ENCODE data around the gene OVCH1. TPM values are rescaled to one million over a fixed set of nuclear protein-coding genes. Genes with fewer than 3 reads are reported as not detected.

OVCH1 gene
- total RNA-seq, 4 donors from 2014 or later = 0.40 TPM; not detected in 3

DNA sequence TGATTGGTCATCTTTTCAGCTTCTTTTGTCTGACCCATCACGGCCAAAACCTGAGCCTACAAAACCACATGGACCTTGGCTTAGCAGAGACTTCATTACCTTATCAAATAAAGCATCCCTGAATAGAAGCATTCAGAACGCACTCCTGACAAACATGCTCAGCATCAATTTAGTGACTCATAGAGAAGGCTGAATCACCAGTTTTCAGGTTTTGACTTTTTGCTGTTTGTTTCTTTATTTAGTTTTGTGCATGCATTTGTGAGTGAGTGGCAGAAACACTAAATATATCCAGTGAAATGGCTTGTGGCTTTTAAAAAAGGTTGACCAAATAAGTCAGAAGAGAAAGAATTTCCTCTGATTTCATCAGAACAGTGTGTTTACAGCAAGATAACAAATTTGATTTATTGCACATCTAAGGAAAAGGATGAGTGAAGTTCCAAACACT, 19.0 kb upstream of the OVCH1 start:
- Histone ChIP-seq H3K36me3 (no peaks in the 10 kb centered on the region), H3K4me3 (no peak overlapping the region), H3K9me3 (no peaks in the 10 kb centered on the region), H3K27me3 (no peaks in the 10 kb centered on the region), H3K4me1 (no peaks in the 10 kb centered on the region), H3K27ac (no peak overlapping the region)
- no peak for DNase-seq
- TF ChIP-seq CTCF (IDR thresholded peaks at IDR 0.05) (no peak), POLR2A (IDR thresholded peaks at IDR 0.05) (no peak)

GRCh38 chr12:29510591-29511185, 13.2 kb upstream of the OVCH1 start:
- TF ChIP-seq POLR2A (IDR thresholded peaks at IDR 0.05) (no peak), CTCF (IDR thresholded peaks at IDR 0.05) (no peak)
- no peaks in the 10 kb centered on the region for H3K9me3 ChIP-seq
- H3K27ac ChIP-seq = no peak overlapping the region
- no peak overlapping the region for H3K4me3 ChIP-seq
- DNase-seq = no peak
- H3K36me3 ChIP-seq = no peaks in the 10 kb centered on the region
- no peaks in the 10 kb centered on the region for H3K4me1 ChIP-seq
- no peaks in the 10 kb centered on the region for H3K27me3 ChIP-seq

DNA sequence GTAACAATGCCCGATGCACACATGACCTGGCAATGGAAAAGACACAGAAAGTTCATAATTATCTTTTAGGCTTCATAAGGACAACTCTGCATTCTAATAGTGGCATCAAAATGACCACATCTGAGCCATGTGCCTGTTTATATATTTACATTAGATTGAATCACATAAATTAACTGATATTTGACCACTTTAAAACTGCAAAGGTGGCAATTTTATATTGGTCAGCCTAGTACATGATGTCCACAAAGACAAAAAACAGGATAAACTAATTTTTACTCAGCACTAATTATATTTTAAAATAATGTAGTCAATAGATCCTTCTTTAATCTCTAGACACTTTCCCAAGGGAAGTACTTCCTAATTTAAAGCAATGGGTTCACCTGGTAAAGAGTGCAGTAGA, 12.0 kb upstream of the OVCH1 start:
- Histone ChIP-seq H3K36me3 (no peaks in the 10 kb centered on the region), H3K9me3 (no peaks in the 10 kb centered on the region), H3K4me3 (no peak overlapping the region), H3K27me3 (no peaks in the 10 kb centered on the region), H3K27ac (no peak overlapping the region), H3K4me1 (no peaks in the 10 kb centered on the region)
- TF ChIP-seq POLR2A (IDR thresholded peaks at IDR 0.05) = no peak
- TF ChIP-seq CTCF (IDR thresholded peaks at IDR 0.05) = no peak
- no peak for DNase-seq

DNA sequence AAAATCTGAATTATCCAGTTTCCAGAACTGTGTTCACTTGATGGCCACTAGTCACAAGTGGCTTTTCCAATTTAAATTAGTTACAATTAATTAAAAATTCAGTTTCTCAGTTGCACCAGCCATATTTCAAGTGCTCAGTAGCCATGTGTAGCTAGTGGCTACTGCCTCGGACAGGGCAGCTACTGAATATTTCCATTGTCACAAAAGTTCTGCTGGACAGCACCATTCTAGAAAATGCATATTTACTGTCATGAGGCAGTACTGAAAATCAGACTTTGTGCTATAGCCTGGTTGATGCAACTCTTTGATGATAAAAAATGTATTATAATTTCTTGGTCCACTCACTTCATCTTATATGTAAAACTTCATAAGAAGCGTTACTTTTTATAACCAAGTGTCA, 11.5 kb upstream of the OVCH1 start:
- H3K9me3 ChIP-seq = no peaks in the 10 kb centered on the region
- H3K36me3 ChIP-seq = no peaks in the 10 kb centered on the region
- no peak overlapping the region for H3K27ac ChIP-seq
- TF ChIP-seq CTCF (IDR thresholded peaks at IDR 0.05) (no peak), POLR2A (IDR thresholded peaks at IDR 0.05) (no peak)
- no peak for DNase-seq
- no peak overlapping the region for H3K4me3 ChIP-seq
- no peaks in the 10 kb centered on the region for H3K4me1 ChIP-seq
- no peaks in the 10 kb centered on the region for H3K27me3 ChIP-seq

GRCh38 chr12:29505122-29505521, 7.6 kb upstream of the OVCH1 start:
- no peaks in the 10 kb centered on the region for H3K36me3 ChIP-seq
- TF ChIP-seq POLR2A (IDR thresholded peaks at IDR 0.05) (no peak), CTCF (IDR thresholded peaks at IDR 0.05) (no peak)
- no peak overlapping the region for H3K27ac ChIP-seq
- H3K9me3 ChIP-seq = no peaks in the 10 kb centered on the region
- H3K4me3 ChIP-seq = no peak overlapping the region
- H3K27me3 ChIP-seq = no peaks in the 10 kb centered on the region
- no peaks in the 10 kb centered on the region for H3K4me1 ChIP-seq
- DNase-seq = no peak

GRCh38 chr12:29503283-29503682, 5.8 kb upstream of the OVCH1 start:
- Histone ChIP-seq H3K4me1 (no peaks in the 10 kb centered on the region), H3K4me3 (no peak overlapping the region), H3K27me3 (no peaks in the 10 kb centered on the region), H3K9me3 (no peaks in the 10 kb centered on the region), H3K27ac (no peak overlapping the region), H3K36me3 (no peaks in the 10 kb centered on the region)
- TF ChIP-seq POLR2A (IDR thresholded peaks at IDR 0.05) = no peak
- no peak for TF ChIP-seq CTCF (IDR thresholded peaks at IDR 0.05)
- no peak for DNase-seq
